Measurements from ENCODE around the gene KLHL11.

- TF ChIP-seq CTCF (conservative IDR thresholded peaks at IDR 0.05 in 1 of 2, IDR thresholded peaks at IDR 0.05 in 1 of 2; ENCODE audit: low read depth in 1 of 2, low read length in 2 of 2) (no peak), EZH2 (IDR thresholded peaks at IDR 0.05; ENCODE audit: low read length, missing control alignments) (no peak)
Measured at GRCh38 chr17:41865596-41865893, 322 bp upstream of the KLHL11 start.
